ENCODE results near the gene BLNK. TPM values are rescaled to one million over a fixed set of nuclear protein-coding genes. Genes with fewer than 3 reads are reported as not detected.

BLNK gene
- 238 and 267 TPM in 2 replicates for total RNA-seq

DNA sequence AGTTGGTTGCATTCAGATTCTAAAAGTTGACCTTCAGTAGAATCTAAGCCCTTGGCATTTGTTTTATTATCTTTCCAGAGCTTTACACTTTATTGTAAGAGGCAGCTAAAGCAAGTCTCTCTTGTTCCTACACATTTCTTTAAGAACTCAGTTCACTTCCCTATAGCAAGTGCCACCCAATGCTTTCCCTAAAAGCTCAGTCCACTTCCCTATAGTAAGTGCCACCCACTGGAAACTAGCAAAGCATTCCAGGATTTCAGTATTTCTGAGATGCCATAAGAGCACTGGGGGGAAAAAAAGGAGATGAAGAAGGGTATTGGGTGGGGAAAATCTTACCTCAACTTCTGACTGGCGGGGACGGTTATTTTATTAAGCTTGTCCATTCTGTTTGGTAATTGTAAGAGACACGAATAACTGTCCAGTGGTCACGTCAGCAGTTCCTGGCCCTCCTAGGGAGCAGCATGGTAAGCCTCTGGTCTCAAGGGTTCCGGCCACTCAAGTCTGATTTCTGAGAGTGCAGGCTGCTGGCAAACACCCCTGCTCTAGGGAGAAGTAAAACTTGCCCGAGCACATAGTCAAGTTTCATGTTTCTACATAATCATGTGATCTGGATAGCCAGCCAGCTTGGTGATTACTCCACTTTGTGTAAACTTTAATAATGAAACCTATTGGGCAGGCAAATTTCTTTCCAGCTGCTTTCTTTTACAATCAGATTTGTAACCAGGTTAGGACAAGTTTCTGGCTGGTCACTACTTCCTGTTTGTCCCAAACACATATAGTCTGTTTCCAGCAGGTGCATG lies at the start of gene BLNK:
TSS of gene BLNK (minus strand) at position 554 of the 800 bp plus-strand sequence. CDS start at position 383, 171 bp downstream.
- Mint-ChIP-seq H3K27me3 (no peaks in the 10 kb centered on the region), H3K27ac (peak within 1 kb of the TSS; percentile 98), H3K4me3 (peak within 1 kb of the TSS; percentile 91), H3K4me1 (peaks cover 81% of the 10 kb centered on the region), H3K36me3 (ENCODE audit: low read depth) (peaks cover 48% of the 10 kb centered on the region), H3K9me3 (no peaks in the 10 kb centered on the region)
- ATAC-seq (ENCODE audit: low read depth) (peak; percentile 56), DNase-seq (peak; percentile 40)
- intact Hi-C loops (cut with micrococcal nuclease) = loop anchor here (1.0 to 10.0 kb wide), 4 partner anchors 8 to 434 kb away; no protein-coding TSS in a partner anchor
- CTCF ChIA-PET = interaction anchor here (0.6 to 5.6 kb wide), 6 partner anchors 15 to 254 kb away, joined by 3 to 90 read pairs (median 14); no protein-coding TSS in a partner anchor
- TF ChIP-seq, protein P1, sequence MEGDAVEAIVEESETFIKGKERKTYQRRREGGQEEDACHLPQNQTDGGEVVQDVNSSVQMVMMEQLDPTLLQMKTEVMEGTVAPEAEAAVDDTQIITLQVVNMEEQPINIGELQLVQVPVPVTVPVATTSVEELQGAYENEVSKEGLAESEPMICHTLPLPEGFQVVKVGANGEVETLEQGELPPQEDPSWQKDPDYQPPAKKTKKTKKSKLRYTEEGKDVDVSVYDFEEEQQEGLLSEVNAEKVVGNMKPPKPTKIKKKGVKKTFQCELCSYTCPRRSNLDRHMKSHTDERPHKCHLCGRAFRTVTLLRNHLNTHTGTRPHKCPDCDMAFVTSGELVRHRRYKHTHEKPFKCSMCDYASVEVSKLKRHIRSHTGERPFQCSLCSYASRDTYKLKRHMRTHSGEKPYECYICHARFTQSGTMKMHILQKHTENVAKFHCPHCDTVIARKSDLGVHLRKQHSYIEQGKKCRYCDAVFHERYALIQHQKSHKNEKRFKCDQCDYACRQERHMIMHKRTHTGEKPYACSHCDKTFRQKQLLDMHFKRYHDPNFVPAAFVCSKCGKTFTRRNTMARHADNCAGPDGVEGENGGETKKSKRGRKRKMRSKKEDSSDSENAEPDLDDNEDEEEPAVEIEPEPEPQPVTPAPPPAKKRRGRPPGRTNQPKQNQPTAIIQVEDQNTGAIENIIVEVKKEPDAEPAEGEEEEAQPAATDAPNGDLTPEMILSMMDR (IDR thresholded peaks at IDR 0.05) = no peak
- POLR2A ChIA-PET = interaction anchor here (0.5 to 8.2 kb wide), 20 partner anchors 10 to 1864 kb away, joined by 3 to 344 read pairs (median 6); partner anchors contain the start of gene ZNF518A

DNA sequence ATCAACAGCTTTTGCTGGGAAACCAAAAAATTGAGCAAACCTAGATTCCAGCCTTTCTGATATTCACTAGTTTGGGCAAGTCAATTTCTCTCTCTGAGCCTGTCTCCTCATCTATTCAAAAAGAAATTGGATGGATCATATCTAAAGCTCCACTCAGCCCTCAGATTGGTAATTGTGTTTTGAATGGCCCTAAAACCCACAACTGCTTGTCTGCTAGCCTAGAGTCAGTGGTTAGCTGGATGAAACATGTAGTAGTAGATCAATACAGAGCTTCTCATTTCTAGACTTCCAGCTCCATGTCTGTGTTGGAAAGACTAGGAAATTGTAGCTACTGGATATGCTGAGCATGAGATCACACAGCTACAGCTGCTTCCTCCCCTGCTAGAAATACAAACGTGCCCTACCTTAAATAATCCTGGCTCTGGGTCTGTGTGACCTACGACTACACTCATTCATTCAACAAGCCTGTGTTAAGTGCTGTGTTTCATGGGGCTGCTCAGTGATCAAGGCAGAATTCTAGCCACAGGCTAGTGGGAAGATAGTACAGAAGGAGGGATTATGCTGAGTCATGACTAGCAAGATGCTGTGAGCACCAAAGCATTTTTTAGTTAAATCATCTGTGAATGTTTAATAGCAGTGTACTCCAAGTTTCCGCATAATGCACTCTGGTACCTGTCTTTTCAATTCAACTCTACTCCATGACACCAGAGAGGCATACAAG lies 48.5 kb upstream of the BLNK start:
- intact Hi-C loops (cut with micrococcal nuclease) = no loop called here
- H3K4me3 Mint-ChIP-seq = no peak overlapping the region
- ChIA-PET POLR2A (interaction anchor here (1.2 kb wide), 1 partner anchor 190 kb away, joined by 3 read pairs; the partner anchor contains the start of gene ZNF518A), CTCF (interaction anchor here (1.2 to 3.7 kb wide), 2 partner anchors 90 to 303 kb away, joined by 5 to 16 read pairs; no protein-coding TSS in a partner anchor)
- no peaks in the 10 kb centered on the region for H3K4me1 Mint-ChIP-seq
- H3K27me3 Mint-ChIP-seq = peaks cover 14% of the 10 kb centered on the region
- TF ChIP-seq, protein P1 (IDR thresholded peaks at IDR 0.05) = no peak
- no peak overlapping the region for H3K27ac Mint-ChIP-seq
- DNase-seq (no peak), ATAC-seq (ENCODE audit: low read depth) (no peak)
- H3K9me3 Mint-ChIP-seq = no peaks in the 10 kb centered on the region
- no peaks in the 10 kb centered on the region for H3K36me3 Mint-ChIP-seq (ENCODE audit: low read depth)

DNA sequence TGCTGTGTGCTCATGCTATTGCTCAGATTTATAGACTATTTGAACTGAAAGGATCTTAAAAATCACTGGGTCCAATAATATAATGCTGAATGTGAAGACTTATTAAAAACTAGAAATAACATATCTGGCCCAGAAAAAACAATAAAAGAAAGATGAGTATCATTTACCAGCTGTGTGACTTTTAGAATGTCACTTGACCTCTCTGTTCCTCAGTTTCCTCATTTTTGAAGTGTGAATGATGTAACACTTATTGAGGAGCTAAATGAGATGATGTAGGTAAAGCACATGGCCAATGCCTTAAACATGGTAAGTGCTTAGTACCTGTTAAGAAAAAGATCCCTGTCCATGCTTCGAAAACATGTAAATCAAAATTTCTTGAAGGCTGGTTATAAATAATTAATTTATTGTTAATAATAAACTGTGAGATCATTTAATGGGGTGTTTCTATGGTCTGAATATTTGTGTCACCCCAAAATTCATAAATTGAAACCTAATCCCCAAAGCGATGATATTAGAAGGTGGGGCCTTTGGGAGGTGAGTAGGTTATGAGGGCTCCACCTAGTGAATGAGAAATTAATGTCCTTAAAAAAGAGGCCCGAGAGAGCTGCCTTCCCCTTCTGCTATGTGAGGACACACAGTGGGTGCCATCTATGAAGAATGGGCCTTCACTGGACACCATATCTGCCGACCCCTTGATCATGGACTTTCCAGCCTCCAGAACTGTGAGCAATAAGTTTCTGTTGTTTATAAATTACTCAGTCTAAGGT lies 45.9 kb upstream of the BLNK start:
- POLR2A ChIA-PET = no interaction called here
- ATAC-seq (ENCODE audit: low read depth) (no peak), DNase-seq (no peak)
- no peaks in the 10 kb centered on the region for H3K9me3 Mint-ChIP-seq
- no peak overlapping the region for H3K27ac Mint-ChIP-seq
- TF ChIP-seq, protein P1 (IDR thresholded peaks at IDR 0.05) = no peak
- peaks cover 9% of the 10 kb centered on the region for H3K27me3 Mint-ChIP-seq
- no peaks in the 10 kb centered on the region for H3K4me1 Mint-ChIP-seq
- H3K36me3 Mint-ChIP-seq (ENCODE audit: low read depth) = no peaks in the 10 kb centered on the region
- H3K4me3 Mint-ChIP-seq = no peak overlapping the region
- CTCF ChIA-PET = interaction anchor here (1.2 to 3.7 kb wide), 6 partner anchors 17 to 300 kb away, joined by 3 to 16 read pairs (median 4); no protein-coding TSS in a partner anchor
- intact Hi-C loops (cut with micrococcal nuclease) = loop anchor here (1.0 kb wide), 1 partner anchor 300 kb away; no protein-coding TSS in a partner anchor

DNA sequence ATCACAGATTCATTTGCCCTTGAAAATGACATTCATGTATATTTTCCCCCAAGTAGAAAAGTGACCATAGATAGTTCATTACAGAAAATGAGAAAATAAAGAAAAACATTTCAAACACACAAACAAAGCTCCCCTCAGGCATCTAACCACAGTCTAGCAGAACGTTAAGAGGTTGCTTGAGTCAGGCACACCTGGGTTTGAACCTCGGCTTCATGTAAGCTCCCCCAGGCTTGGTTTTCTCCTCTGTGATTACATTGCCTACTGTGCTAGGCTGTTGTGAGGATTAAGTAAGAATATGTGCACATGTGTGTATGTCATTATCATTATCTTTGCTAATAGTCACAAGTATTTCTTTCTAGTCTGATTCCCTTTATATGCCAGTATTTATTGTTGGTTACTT lies 42.0 kb upstream of the BLNK start:
- ChIA-PET POLR2A (no interaction called here), CTCF (interaction anchor here (1.1 kb wide), 1 partner anchor 84 kb away, joined by 6 read pairs; no protein-coding TSS in a partner anchor)
- H3K27ac Mint-ChIP-seq = no peak overlapping the region

More for the DNA sequence above, 42.0 kb upstream of the BLNK start:
- Mint-ChIP-seq H3K4me3 (no peak overlapping the region), H3K36me3 (ENCODE audit: low read depth) (no peaks in the 10 kb centered on the region), H3K4me1 (no peaks in the 10 kb centered on the region), H3K27me3 (peaks cover 8% of the 10 kb centered on the region), H3K9me3 (no peaks in the 10 kb centered on the region)
- TF ChIP-seq, protein P1 (IDR thresholded peaks at IDR 0.05) = no peak
- no peak for ATAC-seq (ENCODE audit: low read depth)
- no peak for DNase-seq
- intact Hi-C loops (cut with micrococcal nuclease) = no loop called here
